AML-193 (cell line): ENCODE measurements around the gene MRO.
A peak's percentile ranks its signal among the peaks of the same experiment; 100 is the strongest.
"Not testable (repeated sequence)": the region's sequence is repeated elsewhere in the genome, so short reads cannot be mapped to it uniquely, and the experiment has no call there.

Experiments
- DNase-seq, 2 experiments: peaks; one replicate each; lab custom pipeline; 2025; lab: John Stamatoyannopoulos, UW

MRO gene

DNA sequence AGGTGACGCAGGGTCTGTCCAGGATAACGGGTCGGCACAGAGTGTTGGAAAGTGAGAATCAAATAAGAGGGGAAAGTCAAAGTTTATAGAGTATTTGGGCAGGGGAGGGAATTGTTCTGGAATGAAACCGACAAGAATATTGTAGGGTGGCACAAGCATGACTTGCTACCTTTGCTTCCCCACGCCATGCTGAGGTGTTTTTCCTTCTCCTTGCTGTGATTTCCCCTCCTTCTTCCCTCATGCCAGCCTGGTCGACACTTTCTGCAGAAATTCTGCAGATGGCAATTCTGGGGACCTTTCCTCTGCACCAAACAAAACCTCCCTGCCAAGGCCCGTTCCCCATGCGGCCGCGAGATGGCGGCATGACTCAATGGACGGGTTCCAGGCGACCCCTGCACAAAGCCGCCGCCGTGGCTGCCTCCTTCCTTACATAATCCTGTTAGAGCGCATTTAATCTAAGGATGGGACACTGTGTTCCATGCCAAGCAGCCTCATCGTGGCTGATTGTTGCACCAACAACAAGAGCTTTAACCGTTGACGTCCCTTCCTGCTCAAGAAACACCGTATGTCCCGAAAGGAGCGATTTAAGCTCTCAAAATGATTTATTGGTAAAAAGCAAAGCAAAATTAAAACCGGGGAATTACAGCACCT is at the start of gene MRO:
Gene MRO, minus strand, starts transcription at position 289 of the 651 bp plus-strand sequence. CDS start 10,616 bp downstream, outside the sequence.
- DNase-seq, result peak; percentile 73 to 76

DNA sequence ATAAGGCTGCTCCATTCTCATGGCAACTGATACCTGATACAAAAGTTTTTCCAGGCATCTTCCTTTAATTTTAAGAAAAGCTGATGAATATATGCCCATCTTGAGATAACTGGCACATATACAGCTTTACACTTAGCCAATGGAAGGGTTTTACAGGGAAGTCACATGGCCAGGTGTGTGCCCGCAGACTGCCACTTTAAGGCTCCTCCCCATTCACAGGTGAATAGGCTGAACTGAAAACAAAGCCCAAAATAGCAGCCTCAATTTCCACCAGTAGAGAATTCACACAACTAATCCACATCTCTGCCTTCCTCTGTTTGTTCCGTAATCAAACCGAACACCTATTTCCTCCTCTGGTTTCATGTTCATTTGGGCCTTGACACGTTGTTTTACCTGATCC is 49.3 kb upstream of the MRO start:
- no peak for DNase-seq

DNA sequence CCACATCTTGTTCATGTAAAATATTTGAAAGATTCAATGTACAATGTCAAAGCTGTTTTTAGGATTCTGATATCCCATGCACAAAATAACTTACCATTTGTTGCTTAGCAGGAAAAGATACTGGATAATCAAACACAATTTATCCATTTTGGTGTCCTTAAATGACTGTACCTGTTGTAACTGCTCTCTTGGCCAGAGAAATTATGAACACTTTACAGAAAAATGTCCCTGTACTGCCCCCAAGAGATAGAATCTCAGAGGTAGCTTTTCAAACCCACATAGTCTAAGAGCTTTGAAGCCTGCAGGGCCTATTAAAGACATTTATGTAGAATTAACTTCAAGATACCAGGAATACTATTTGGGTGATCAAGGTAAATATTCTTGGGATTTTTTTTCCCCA is 46.9 kb upstream of the MRO start:
- peak; percentile 10 to 28 for DNase-seq

DNA sequence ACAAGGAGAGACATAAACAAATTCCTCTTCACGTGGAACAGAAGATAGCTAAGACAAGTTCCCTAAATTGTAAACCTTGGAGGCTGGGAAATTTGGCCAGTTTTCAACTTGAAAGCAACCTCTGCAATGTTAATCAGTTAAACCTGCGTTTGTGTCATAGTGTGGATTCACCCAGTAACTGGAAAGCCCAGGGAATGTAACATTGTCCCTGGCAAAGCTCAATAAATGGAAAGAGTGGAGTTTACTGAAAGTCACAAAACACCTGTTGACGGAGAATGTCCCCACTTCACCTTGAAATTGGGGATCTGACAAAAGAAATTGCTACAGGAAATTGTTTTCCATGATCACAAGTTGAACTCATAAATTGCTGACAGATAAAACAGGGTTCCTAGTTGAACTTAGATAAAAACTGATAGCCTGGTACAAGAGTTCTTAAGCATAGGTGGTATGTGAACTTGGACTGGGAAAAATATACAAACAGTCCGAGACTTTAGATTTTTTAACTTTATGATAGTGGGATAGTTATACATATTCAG is 44.1 kb upstream of the MRO start:
- DNase-seq, result no peak

DNA sequence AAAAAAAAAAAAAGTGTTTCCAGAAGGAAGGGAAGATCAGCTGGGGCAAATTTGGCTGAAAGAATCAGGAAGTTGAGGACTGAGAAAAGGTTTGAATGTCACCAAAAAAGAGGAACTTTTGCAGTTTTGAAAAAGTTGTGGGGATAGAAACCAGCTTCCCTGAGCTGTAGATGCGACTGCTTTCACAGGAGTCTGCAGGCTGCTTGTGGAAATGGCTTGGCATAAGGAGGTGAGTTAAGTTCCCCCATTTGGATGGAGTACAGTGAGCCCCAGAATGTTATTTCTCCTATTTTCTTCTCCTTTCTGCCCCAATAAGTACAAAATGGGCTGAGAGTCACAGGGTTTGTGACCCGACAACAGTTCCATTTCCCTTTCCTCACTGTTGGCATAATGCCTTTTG is 42.6 kb upstream of the MRO start:
- DNase-seq, result peak; percentile 70 to 73

DNA sequence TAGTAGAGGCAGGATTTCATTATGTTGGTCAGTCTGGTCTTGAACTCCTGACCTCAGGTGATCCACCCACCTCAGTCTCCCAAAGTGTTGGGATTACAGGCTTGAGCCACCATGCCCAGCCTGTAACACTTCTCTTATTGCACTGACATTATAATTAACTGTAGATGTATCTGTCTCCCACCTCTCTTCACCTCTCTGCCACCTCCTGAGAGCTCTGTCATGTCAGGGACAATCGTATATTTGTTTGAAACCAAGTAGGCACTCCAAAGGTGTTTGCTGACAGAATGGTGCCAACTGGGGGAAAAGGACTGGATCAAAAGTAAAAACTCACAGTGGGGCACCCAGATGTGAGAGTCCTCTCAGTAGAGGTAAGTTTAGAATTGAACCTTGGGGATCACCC is 41.8 kb upstream of the MRO start:
- DNase-seq, result no peak

DNA sequence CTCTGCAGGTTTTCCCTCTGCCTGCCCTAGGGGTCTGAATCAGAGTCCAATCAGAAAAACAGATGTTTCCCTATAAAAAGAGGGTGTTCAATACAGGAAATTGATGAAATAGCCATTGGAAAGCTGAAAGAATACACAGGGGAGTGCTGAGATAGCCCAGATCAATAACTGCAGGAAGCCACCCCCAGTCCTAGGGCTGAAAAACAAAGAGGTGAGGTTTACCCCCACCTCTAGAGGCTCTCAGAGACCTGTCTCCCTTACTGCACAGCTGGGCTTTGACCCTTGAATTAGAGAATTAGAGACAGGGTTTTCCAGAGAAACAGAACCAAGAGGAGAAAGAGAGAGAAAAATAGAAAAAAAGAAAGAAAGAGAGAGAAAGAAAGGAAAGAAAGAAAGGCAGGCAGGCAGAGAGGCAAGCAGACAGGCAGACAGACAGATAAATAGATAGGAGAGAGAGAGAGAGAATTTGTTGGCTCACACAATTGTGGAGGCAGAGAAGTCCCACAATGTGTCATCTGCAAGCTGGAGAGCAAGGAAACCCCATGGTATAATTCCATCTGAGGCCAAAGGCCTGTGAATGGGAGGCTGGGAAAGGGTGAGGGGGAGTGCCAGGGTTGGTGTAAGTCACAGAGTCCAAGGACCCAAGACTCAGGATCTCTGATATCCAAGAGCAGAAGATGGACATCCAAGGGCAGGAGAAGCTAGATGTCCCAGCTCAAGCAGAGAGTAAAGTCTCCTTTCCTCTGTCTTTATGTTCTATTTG is 40.2 kb upstream of the MRO start:
- DNase-seq, result no peak

DNA sequence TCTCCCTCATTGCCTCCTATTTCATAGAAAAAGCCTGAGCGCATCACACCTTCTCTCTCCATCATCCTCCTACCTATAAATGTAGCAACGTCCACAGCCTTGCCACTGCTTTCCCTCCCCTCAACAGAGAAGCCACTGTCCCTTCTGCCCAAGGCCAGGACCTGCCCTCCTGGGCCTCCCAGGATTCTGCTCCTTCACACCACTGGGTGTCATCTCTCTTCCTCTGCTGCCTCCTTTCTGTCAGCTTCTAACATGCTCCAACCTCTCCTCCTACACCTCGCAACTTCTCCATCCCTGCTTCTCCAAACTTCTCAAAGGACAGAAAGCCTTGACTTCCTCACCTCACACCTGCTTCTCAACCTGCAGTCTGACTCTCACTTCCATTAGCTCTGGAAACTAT is 37.9 kb upstream of the MRO start:
- DNase-seq, result peak in 1 of 2 experiments; percentile 6

DNA sequence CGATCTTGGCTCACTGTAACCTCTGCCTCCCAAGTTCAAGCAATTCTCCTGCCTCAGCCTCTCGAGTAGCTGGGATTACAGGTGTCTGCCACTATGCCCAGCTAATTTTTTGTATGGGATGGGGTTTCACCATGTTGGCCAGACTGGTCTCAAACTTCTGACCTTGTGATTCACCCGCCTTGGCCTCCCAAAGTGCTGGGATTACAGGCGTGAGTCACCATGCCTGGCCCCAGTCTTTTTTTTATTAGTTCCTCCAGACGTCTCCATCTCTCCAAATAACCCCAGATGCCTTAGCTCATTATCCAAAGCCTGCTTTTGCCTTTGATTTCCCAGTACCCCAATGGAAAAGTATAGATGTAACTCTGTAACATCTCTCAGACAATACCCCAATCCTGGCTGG is 37.4 kb upstream of the MRO start:
- not testable (repeated sequence) for DNase-seq

DNA sequence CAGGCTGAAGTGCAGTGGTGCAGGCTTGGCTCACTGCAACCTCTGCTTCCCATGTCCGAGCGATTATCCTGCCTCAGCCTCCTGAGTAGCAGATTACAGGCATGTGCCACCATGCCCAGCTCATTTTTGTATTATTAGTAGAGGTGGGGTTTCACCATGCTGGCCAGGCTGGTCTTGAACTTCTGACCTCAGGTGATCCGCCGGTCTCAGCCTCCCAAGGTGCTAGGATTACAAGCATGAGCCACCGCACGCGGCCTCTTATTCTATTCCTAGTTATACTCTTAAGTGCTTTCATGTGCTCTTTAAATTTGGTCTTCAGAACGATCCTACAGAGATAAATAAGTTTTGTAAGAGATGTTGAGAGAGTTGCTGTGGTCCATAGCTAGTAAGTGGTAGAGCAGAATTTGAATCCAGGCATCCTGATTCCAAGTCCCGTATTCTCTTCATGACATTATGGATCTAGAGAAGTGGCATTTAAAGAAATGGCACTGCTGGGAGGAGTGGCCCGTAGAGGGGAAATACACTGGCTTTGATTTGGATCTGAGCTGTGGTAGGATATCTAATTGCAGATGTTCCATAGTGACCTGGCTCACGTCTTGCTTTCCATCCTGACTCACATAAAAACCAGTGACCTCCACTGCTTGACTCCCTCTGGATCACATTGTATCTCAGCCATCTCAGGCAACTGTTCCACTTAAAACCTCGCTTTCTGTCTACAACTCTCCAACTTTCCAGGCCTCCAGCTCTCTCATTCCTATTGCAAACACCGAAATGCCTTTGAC is 36.4 kb upstream of the MRO start:
- no peak for DNase-seq

DNA sequence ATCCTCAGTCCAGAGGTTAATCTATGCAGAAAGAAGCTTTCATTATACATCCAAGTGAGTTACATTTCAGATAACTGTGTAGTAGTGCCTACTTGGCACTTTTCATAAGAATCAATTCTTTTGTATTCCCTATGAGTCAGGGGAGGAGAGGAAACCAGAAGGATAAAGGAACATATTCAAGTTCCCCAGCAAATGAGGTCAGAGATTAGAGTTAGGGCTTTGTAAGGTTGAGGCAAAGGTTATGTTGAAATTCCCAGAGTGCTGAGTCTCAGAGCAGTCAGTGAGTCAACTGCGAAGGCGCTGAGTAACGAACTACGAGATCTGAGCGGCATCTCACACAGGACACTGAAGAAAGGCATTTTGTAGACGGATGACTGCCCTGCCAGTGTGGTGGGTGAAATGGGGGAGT is 34.1 kb upstream of the MRO start:
- no peak for DNase-seq

DNA sequence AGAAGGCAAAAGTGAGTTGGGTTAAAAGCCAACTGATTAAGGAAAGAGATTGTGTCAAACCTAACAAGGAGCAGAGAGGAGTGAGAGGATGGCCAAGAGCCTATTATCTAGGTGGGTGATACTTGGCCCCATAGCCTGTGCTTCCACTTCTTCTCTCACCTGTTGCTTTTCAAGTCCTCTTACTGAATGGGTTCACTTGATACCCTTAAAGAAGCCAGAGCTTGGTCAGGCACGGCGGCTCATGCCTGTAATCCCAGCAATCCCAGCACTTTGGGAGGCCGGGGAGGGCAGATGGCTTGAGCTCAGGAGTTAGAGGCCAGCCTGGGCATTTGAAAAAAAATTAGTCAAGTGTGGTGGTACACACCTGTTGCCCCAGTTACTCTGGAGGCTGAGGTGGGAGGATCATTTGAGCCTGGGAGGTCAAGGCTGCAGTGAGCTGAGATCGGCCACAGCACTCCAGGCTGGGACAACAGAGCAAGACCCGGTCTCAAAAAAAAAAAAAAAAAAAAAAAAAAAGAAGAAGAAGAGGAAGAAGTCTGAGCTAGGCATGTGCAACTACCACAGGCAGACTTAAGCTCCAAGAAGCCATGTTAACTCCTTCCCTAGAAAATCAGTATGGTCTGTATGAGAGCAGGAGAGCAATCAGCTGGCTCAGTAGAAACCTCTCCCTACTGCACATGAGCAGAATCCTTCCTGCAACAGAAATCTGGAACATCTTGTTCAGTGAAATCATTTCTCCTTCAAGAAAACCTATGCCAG is 30.7 kb upstream of the MRO start:
- DNase-seq, result no peak

DNA sequence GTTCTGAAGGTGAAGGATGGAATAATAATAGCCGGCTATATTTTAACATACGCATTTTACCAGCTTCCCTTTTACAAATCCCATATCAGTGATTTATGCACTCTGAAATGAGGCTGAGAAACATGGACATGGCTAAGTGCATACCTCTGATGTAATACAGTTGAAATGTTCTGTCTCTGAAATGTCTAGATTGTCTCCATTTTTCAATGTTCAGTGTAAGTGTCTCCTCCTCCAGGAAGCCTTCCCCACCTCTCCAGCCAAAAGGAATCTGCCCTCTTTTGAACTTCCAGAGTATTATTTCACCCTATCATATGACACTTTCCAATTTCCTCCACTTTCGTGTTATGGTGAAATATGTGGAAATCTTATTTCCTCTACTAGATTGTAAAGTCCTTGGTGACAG is 29.6 kb upstream of the MRO start:
- no peak for DNase-seq

DNA sequence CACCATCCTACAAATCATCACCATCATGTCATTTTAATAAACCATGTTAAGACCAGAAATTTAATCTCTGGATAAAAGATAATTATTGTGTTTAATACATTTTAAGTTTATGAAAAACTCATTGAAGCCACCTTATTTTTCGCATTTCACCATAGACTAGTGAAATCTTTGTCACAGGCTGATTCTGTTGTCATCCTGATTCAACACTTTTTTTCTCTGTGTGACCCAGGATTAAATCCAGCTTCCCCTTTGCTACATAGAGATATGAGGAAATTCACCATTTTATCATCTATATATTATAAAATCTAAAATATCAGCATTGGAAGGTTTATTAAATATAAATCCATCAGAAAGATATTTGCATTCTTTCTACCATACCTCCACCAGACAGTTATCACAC is 29.2 kb upstream of the MRO start:
- DNase-seq, result no peak

DNA sequence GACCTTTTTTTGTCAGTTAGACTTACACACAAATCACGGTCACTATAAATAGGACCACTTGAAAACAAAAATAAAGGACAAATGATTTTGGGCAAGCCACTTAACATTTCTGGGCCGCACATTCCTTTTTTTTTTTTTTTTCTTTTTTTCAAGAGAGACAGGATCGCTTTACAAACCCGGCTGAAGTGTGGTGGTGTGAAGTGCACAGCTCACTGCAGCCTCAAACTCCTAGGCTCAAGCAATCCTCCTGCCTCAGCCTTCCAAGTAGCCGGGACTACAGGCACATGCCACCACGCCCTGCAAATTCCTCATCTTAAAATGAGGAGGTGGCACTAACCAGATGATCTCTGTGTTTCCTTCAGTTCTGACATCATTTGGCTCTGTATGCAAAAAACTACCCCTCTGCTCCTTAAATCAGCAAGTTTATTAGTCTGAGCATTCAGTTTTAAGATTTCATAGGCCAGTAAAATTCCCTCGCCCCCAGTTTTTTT is 28.3 kb upstream of the MRO start:
- DNase-seq, result no peak

DNA sequence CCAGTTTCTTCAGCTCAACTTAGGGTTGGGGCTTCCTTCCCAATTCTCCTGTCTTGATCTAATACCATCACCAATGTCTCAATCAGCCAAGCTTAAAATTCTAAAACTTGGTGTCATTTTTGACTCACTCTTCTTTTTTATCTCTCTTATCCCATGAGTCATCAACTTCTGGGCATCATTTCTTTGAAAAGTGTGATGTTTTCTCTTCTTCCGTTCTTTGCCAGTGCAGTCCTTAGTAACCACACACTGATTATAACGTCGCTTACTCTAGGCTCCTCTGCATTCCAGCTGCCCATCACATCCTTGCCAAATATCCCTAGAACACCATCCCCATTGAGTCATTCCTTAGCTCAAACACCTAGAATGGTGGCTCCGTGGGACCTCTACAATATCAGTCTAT is 27.4 kb upstream of the MRO start:
- DNase-seq, result no peak

DNA sequence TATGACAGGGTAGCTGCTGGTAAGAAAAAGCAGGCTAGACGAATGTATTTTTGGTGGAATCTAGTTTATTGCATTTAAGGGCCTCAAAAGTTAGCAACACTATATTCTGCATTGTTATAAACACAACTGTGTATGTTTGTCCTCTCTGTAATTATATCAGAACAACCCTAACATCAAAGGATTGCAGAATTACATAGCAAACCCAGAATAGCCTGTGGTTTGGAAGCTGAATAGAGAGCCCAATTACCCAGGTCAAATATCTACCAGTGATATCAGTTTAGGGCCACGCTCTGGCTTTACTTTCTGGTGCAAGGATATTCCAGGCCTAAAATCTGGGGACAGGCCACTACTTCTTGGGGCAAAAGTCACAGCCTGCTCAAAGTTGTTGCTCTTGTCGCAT is 25.1 kb upstream of the MRO start:
- DNase-seq, result no peak

DNA sequence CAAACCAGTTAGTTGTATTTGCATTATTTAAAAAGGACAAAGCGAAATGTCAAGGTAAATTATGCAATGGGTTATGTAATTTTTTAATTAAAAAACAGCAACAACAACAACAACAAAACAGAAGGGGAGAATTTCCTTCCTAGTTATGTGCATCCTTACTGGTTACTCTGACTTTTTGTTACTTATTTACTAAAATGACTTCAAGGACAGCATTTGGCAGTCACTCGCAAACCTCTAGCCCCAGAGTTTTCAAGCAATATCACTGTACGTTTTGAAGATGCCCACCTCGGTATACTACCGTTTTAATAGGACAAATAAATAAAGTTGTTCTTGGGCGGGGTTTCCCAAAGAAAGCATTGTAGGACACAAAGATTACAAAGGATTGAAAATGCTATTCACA is 24.7 kb upstream of the MRO start:
- DNase-seq, result no peak

DNA sequence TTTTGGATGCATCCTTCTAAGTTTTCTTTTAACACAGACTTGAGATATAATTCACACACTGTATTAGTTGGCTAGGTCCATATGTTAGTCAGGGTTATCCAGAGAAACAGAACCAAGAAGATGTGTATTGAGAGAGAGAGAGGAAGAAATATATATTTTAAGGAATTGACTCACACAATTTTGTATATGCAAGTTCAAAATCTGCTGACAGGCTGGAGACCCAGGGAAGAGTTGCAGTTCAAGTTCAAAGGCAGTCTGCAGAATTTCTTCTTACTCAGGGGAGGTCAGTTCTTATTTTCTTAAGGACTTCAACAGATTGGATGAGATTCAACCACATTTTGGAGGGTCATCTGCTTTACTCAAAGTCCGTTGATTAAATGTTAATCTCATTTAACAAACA is 23.0 kb upstream of the MRO start:
- no peak for DNase-seq

DNA sequence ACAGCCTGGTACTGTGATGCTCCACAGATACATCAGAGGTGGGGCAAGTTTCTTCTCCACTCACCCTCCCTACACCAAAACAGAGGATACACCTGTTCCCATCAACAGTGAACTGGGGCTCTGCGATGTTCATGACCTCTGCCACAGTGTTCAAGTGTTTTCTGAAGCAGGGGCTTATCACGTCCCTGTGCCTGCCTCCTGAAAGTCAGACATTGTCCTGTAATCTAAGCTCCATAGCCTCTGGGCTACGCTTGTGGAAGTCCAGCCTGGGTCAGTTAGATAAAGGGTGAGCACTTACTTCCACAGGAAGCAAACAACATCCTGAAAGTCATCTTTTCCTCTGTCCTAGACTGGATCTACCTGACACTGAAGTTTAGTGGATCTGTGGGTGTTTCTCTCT is 20.2 kb upstream of the MRO start:
- no peak for DNase-seq

DNA sequence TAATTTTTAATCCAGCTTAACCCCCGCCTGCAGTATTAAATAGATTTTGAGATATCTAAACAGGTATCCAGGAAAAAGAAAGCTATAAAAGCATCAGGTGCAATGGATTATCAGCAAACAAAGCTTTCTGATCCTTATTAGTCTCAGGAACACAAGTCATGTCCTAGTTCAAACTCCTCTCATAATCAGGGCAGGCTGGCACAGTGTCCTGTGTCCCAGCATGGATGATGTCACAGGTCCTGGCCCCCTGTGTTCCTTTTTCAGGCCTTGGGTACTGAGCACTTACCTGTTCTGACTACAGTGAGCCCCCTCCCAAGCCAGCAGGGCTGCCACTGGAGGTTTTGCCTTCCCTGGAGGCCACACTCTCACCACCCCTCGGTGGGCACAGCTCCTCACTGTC is 19.5 kb upstream of the MRO start:
- no peak for DNase-seq

DNA sequence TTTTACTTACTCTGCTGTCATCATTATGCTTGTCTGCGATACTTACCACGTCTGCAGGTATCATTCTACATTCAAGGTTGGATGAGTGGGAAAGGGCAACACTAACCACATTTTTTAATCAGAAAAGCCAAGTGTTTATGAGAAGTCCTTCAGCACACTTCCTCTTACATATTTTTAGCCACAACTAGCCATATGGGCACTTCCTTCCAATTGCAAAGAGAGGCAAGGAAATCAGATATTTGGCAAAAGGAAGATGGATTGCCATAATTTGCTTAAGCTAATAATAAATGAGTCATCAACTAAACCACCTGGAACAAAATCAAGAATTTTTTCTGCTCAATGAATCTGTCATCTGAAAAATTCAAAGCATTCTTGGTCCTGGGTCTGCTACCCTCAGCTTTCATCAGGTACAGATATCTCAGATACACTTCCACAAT is 16.7 kb upstream of the MRO start:
- peak; percentile 30 to 37 for DNase-seq
